ENCODE results near the gene ETV6.

The ETV6 gene

DNA sequence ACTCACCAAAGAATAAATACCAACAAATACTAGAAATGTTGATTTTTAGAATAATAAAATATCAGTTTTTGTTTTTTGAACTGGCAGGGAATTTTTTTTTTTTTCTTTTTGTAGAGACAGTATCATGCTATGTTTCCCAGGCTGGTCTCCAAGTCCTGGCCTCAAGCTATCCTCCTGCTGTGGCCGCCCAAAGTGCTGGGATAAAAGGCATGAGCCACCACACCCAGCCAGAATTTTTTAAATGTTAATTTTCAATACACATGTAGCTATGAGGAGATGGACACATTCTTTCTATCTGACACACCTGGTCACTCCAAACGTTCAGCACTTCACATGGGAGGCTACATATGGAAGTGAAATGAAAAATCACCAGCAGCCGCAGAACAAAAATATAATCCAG, 126.8 kb downstream of the ETV6 start:
- no peak for DNase-seq (ENCODE audit: low spot score)

DNA sequence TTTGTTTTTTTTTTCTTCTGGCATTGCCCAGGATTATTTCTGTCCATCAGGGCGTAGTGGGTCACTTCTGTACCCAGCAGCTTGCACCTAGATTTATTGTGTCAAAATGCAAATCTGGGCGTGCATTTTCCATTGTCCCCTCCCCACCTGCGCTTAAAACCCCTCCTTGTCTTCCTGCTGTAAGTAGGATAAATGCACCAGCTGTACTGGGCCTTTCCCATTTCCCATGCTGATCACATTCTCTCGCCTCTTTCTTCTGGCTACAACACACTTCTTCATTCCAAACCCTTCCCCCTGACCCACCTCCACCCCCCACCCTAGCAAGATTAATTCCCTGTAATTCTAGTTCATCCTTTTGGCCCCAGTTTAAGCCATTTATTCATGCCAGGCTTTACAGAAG, 128.0 kb downstream of the ETV6 start:
- DNase-seq (ENCODE audit: low spot score): no peak

GRCh38 chr12:11777962-11778361, 128.5 kb downstream of the ETV6 start:
- DNase-seq (ENCODE audit: low spot score): no peak

DNA sequence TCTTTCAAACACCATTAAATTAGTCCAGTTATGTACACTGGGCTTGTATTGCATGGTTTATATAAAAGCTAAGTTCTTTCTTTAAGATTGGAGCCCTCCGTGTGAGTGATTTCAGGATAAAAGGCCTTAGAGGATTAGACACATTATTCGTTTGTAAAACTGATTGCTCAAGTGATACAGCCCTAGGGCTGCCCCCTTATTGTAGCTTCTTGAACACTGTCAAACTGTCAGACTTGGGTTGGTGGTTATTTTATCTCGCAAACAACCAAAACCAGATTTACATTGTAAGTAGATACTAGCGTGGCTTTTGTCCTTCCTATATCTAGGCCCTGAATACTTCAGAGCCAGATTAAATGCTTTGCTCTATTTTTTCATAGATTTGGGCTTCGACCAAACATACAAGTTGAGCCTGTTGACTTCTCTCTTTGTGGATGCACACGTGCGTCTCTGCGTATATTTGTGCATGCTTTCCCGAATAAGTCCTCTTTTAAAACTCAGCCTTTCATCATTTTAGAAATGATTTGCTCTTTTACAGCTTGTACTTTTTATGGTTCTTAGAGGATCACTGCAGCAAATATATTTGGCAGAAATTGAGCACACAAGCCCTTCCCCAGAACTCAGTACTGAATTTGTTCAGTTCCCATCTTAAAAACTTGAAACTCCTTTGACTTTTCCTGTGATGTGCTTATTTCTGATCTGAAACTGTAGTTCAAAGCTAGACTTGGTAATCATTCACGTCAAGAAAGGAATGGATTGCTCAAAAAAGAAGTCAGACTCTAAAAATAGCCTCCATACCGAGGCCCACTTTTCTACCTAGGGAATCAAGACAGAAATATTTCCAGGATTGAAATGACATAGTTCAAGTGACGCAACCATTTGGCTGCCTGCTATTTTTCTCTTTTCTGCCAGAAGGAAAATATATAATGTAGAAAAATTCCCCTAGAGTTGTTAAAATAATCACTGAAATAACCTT, 129.5 kb downstream of the ETV6 start:
- no peak for DNase-seq (ENCODE audit: low spot score)

- DNase-seq (ENCODE audit: low spot score): no peak
Measured at GRCh38 chr12:11780521-11781101, 131.1 kb downstream of the ETV6 start.

GRCh38 chr12:11782914-11783420, 133.5 kb downstream of the ETV6 start:
- no peak for DNase-seq (ENCODE audit: low spot score)

- DNase-seq (ENCODE audit: low spot score): no peak
Measured at GRCh38 chr12:11785712-11786111, 136.2 kb downstream of the ETV6 start.

DNA sequence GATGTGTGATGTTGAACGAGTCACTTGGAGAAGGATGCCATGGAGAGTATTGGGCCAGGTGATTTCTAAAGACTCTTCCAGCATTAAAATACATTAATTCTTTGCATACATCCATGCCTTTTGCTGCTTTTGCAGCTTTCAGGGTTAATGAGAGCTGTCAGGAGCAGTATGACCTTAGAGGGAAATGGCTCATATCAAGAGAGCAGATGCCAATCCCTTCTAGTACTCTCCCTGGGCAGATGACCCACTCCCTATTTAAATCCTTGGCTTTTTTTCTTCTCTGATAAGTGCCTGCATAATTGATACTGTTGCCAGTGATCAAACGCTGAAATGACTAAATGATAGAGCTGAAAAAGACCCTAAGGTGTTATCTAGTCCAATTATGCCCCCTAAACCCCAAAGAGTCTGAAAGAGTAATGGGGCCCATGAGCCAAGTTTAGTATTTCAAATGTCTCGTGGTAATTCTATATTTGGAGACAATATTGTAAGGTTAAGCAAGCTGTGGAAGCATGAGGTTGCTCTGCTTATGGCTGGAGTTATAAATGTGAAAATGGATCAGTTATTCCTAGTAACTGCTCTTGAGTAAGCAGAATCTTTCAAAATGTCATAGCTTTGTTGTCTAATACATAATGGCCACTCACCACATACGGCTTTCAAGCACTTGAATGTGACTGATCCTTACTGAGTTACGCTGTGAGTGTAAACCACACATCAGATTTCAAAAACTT, 137.3 kb downstream of the ETV6 start:
- no peak for DNase-seq (ENCODE audit: low spot score)

DNA sequence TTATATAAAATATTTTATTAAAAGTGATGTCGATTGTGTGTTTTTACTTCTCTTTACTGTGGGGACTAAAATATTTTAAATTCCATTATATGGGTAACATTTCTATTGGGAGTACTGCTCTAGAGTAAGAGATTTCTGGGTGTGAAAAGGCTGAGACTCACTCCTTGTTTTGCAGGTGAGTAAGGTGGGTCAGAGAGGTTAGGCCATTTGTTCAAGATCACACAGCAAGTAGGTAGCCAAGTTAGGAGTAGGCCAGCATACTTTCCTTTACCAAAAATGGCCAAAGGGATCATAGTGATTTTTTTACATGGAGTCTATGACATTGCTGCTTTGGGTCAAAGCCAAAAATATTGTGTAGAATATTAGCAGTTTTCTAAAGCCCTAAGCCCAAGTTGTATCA, 138.0 kb downstream of the ETV6 start:
- no peak for DNase-seq (ENCODE audit: low spot score)

- DNase-seq (ENCODE audit: low spot score): no peak
Measured at GRCh38 chr12:11787933-11788849, 138.7 kb downstream of the ETV6 start.

DNA sequence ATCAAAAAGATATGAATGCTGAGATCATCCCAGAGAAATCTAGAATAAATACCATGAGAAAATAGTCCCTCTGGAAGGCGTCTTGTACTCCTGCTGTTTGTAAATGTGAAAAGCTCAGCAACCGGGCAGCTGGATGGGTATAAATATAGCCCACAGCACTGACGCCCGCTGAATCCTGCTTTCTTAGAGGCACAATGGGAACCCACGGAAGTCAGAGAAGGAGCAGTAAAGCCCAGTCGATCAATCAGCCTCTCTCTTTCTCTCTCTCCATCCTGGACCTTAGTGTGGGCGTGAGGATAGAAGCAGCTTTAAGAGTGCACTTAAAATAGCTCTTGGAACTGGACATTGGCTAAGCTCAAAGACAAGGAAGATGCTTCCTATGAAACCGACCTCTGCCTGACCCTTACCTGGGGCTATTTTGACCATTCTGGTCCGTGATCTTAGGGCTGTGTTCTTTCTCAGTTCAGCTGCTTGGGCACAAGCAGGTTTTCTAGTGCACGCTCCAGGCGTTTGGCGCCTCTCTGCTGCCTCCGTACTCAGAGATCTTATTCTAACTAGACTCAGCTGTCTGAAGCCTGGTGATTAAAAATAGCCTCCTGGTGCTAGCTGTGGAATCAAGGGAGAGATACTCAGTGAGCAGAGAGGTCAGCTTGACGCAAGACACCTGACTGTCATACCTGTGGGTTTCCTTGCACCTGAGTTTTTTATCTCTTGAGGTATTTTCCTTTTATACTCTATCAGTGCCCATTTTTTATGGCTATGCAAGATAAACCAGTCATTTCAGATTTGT, 144.6 kb downstream of the ETV6 start:
- peak; percentile 25 for DNase-seq (ENCODE audit: low spot score)

DNA sequence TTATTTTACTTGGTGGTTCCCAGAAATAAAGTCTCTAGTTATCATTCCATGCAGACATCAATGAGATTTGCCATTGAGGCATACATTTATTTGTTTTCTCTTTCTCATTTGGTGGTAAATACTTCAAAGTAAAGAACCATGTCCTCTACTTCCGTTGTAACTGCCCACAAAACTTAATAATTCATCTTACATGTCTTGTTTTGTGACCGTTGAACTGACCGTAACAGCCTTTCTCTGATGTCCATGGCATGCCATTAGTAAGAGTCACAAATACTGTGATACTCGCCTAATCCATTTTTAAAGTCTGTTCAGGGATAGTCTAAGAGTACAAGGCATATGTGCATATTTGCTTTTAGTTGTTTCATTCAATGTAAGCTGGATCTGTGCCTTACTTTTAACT, 145.3 kb downstream of the ETV6 start:
- no peak for DNase-seq (ENCODE audit: low spot score)

- no peak for DNase-seq (ENCODE audit: low spot score)
Measured at GRCh38 chr12:11795192-11795912, 145.9 kb downstream of the ETV6 start.

GRCh38 chr12:11795913-11796459, 146.5 kb downstream of the ETV6 start:
- DNase-seq (ENCODE audit: low spot score): peak; percentile 89

DNA sequence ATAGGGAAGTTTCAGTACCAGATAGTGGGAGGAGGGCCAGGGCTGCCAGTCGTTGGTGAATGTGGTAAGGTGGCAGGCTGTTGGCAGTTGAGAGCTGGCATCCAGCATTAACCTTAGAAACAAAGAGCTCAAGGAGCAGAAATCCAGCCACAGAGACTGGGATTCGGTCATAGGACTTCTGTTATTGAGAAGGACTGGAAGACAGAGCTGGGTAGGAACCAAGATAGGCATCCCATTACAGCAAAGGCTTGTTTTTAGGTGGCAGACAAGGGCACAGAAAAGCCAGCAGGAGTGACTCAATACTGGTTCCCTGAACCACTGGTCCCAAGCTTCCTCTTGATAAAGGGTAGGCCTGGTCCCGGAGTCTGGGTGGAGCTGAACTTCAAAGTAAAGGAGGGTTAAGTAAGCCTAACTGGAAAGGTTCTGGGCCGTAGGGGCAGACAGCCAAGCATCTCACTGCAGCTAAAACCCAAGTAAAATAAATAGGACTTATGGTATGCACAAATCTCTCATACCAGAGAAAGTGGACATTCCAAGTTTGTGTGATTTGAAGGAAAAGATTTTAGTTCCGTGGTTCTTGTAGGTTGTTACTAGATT, 147.9 kb downstream of the ETV6 start:
- DNase-seq (ENCODE audit: low spot score): no peak

- DNase-seq (ENCODE audit: low spot score): no peak
Measured at GRCh38 chr12:11798006-11798708, 148.7 kb downstream of the ETV6 start.

GRCh38 chr12:11798856-11799501, 149.5 kb downstream of the ETV6 start:
- DNase-seq (ENCODE audit: low spot score): peak; percentile 98

GRCh38 chr12:11799502-11799873, 150.0 kb downstream of the ETV6 start:
- DNase-seq (ENCODE audit: low spot score): no peak
